Peyer's patch (tissue), 4 donors: Measurements from ENCODE around the gene SESN2.

Experiments
- CTCF ChIP-seq, 6 experiments: fragments of 450-650 bp in 4 of 6; fragments of 200-600 bp in 2 of 6; sonication (generic) in 1 of 6; IDR thresholded peaks; one replicate each; pipeline ENCODE4 v1.5.1; 2017 to 2019; ENCODE audit warnings: antibody characterized with exemption in 6 of 6, mild to moderate bottlenecking in 3 of 6, moderate library complexity in 1 of 6
- POLR2A ChIP-seq, 2 donors: fragments of 450-650 bp; IDR thresholded peaks; one replicate each; pipeline ENCODE4 v1.5.1; 2017; ENCODE audit warnings: antibody characterized with exemption in 2 of 2, mild to moderate bottlenecking in 2 of 2, moderate library complexity in 2 of 2

- TF ChIP-seq CTCF (IDR thresholded peaks at IDR 0.05) = peak; percentile 92 to 95 (median 94)
- no peak for TF ChIP-seq POLR2A (IDR thresholded peaks at IDR 0.05)
Measured at GRCh38 chr1:28248273-28249012, 10.9 kb upstream of the SESN2 start.
